GM19099 (cell line): ENCODE results near the gene CHD5.

Experiments used
- POLR2A ChIP-seq: IDR thresholded peaks from 3 replicates; pipeline ENCODE4 v1.6.1; 2011; ENCODE audit warnings: low read depth; ENCODE audit not compliant: insufficient read length; ENCODE audit errors: extremely low read depth

Gene CHD5

DNA sequence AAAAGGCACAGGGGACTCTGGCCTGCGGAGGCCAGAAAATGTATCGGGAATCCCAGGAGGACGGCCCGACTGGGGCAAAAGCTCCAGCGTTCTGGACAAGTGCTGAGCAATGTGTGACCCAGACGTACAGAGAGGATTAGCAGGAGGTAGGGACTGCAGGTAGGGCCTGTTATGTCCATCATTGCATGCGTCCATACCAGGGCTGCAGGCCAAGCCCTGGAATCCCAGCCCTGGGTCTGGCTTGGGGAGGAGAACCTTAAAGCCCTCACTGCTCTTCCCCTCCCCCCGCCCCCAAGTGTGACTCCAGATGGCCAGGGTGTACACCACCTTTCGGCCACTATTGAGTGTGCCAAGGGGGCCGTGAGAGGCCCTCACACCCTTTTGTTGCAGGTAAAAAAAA, 27.8 kb upstream of the CHD5 start:
- no peak for TF ChIP-seq POLR2A

DNA sequence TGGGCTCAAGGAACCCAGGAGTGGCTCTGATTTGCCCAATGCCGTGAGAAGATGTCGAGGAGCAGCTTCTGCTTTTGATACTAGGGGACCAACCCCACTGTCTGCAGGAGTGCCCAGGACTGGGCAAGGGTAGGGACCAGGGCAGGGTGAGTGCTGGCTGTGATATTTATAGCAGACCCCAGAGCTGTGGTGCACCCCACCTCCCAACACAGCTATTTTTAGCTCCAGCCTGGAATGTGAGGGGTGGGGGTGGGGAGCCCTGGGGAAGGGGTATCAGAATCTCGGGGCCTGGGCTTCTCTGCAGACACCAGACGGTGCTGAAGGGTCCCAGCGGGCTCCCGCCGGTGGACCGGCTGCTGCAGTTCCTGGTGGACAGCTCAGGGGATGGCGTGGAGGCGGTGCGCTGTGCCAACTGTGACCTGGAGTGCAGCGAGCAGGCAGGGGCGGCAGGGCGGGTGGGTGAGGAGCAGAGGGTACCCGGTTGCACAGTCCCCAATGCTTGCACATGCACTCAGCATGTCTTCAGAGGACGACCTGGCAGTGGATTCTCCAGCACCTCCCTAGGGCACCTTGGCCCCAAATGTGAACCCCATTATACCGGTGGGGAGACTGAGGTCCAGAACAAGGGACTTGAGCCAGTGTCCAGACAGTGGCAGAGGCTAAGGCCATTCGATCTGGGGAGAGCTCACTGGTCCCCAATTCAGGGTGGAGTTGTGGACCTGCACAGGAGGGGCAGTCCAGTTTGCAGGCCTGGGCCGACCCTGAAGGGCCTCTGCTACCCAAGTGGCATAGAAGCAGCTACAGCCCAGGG, 27.2 kb upstream of the CHD5 start:
- TF ChIP-seq POLR2A, result no peak

DNA sequence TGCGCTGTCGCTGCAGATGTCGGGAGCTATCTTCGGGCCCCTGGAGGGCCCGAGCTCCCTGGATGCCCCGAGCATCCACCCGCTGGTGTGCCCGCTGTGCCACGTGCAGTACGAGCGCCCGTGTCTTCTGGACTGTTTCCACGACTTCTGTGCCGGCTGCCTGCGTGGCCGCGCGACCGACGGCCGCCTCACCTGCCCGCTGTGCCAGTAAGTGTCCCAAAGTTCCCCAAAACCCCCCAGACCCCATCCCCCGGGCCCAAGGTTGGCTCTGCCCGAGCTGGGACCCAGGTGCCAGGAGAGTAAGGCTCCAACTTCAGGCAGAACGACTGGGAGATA, 26.4 kb upstream of the CHD5 start:
- no peak for TF ChIP-seq POLR2A

DNA sequence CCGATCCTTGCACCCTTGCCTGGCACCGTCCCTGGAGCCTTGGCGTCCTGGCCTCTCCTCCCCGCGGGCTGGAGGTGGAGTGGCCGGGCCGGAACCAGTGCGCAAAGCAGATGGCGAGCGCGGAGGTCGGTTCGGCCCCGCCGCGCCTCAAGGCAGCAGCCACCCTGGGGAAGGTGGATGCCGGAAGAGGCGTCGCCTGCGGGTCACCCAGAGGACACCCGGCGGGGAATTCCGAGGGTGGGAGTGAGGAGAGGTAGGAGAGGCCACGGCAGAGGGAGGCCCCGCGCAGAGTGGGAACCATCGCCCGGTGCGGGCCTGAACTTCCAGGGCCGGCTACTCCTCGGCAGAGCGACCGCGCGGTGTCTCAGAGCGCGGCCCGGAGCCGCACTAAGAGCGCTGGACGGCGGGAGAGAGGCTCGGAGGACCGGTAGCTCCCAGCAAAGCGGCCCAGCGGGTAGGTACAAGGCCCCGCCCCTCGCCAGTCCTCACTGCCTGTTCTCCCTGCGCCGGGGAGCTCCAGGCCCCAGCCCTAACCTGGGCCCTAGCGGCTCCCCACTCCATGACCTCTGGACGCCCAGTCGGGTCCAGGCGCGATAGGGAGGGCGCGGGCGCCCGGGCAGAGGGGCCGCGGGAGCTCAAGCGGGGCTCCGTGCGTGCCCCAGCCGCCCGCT, 25.9 kb upstream of the CHD5 start, which contains the start of gene RNF207:
Gene RNF207 (plus strand): TSS at position 271 of the 671 bp plus-strand sequence. CDS start 417 bp downstream, outside the sequence.
- TF ChIP-seq POLR2A, result peak; percentile 81

DNA sequence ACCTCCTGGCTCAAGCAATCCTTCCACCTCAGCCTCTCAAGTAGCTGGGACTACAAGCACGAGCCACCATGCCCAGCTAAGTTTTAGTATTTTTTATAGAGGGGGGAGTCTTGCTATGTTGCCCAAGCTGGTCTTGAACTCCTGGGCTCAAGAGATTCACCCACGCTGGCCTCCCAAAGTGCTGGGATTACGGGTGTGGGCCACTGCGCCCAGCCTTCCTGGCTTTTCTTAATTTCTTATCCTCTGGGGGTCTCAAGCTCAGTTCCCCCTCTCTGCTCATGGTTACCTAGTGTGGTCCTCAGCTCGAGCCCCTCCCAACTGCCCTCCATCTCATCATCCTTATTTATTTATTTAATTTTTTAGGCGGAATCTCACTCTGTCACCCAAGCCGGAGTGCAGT, 22.1 kb upstream of the CHD5 start:
- no peak for TF ChIP-seq POLR2A

DNA sequence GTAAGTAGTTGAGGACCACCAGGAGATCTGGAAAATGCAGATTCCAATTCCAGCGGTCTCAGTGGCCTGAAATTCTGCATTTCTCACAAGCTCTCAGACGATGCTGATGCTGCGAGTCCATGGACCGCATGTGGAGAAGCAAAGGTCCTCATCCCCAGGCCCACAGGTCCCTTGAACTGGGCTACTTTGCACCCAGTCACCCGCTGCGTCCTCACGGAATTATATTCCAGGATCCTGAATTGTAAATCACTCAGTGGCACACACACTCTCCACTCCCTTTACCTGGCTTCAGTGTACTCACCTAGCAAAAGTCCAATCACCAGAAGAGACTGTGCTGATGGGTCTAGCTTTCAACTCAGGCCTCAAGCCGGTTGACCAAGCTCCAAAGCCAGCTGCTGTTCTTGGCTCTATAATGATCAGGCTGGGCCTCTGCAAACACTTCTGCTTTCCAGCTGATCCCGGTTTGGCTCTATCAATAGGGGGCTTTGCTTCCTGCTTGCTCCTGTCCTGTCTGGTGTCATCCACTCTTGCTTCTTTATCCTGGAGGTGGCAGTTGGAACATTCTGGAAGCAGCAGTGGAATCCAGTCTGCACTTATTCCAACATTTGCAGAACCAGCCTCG, 20.2 kb upstream of the CHD5 start:
- no peak for TF ChIP-seq POLR2A

DNA sequence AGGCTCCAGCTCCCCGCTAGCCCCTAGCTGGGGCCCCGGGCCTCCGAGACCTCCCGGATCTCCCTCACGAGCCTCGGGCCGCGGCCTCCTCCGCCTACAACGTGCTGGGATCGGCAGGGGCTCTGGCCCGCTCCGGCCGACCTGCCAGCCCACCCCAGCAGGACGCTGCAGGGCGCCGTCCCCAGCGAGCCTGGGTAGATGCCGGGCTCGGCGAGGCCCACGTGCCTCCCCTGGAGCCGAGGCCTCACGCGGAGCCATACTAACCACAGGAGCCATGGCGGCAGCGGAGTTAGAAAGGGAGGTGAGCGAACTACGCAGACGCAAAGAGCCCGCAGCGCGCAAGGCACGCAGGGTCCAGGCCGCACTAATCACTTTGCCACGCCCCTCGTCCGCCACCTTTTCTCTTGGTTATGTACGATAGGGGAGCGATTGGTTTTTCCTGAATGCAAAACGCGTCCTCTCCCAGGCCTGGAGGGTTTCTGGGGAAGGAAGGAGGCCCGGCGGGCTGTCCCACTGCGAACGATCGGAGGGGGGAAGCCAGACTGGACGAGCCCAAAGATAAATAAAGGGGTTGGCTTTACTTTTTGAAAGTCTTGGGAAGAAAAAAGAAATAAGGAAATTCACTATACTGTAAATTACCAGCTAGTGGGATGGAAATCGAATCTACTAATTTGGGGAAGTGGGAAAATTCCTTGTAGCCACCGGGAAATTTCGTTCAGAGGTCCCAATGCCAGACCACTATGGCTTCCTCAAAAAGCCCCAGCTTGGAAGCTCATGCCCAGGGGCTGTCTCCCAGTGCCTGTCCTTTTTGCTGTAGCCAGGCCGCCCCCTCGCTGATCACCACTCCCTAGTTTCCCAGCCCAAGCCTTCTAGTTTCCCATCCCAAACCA, 19.4 kb upstream of the CHD5 start, which contains the start of gene RPL22:
Gene RPL22 (minus strand): TSS at position 298 of the 890 bp plus-strand sequence. CDS start 22 bp downstream, at position 276.
- TF ChIP-seq POLR2A, result peak; percentile 92

DNA sequence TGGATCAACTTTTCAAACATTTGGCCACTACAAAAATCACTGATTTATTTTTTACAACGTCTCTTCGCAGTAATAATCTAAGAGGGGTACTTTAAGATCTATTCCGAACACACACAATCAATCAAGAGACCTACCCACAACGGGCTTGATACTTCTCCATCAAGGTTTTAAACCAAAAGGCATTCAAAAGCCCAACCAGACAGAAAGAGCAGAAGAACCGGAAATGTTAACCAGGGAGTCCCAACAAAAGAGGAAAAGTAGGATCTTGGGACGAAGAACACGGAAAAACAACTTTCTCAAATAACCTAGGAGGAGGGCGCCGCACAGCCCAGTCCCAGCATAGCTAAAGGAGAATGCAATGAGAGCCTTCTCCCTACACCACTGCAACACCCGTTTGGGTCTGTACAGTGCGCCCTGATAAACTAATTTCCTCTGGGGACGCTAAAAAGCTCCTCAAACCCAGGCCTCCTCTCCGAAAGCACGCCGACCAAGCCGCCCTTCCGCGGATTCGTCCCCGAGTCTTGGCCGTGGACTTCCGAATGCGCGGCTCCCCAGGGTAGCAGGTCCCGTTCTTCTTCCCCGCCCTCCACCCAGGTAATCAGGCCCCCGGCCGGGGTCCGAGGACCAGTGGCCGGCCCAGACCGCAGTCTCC, 18.7 kb upstream of the CHD5 start:
- no peak for TF ChIP-seq POLR2A

DNA sequence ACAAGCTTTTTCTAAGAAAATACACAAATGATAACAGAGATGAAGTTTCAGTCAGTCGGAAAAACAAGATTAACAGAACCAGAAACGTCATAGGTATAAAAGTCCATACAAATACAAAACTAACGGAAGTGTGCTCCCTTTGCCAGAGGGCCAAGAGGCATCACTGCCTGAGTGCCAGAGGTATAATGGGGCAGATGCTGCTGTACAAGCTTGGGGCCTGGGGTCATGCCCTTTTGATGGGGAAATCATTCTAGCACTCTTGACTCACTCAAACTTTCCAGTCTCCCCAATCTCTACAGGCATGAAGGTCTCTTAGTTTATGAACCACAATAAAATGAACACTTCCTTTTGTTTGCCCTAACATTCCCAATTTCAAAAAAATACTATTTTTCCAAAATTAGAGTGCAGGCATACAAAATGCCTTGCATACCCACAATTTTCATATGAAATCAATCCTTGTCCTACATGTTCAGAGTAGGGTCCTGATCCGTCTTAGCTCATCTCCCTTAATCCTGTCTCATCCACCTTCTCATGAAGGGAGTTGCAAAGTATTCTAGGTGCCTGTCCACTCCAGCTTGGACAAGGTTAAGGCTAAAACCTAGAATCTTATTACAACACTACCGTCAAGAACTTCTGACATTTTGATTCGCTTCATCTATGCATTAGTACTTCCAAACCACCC, 17.8 kb upstream of the CHD5 start:
- no peak for TF ChIP-seq POLR2A

DNA sequence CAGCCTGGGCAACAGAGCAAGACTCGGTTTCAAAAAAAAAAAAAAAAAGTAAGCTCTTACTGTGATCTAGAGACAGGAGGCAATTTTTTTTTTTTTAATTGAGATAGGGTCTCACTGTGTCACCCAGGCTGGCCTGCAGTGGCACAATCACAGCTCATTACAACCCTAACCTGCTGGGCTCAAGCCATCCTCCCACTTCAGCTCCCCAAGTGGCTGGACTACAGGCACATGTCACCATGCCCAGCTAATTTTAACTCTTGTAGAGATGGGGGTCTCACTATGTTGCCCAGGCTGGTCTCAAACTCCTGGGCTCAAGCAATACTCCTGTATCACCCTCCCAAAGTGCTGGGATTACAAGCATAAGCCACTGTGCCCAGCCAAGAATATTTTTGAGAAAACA, 11.8 kb upstream of the CHD5 start:
- no peak for TF ChIP-seq POLR2A

DNA sequence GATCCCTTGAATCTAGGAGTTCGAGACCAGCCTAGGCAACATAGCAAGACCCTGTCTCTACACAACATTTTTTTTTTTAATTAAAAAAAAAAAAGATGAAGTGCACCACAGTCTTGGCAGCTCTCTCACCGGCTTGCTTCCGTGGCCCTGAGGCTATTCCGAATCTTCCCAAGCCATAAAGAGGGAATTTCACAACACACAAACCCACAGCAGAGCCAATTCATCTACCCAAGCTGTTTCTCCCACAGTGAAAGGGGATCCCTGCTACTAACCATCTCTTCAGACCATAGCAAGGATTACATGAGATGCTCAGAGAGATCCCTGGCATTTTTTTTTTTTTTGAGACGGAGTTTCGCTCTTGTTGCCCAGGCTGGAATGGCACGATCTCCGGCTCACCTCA, 8.3 kb upstream of the CHD5 start:
- no peak for TF ChIP-seq POLR2A

DNA sequence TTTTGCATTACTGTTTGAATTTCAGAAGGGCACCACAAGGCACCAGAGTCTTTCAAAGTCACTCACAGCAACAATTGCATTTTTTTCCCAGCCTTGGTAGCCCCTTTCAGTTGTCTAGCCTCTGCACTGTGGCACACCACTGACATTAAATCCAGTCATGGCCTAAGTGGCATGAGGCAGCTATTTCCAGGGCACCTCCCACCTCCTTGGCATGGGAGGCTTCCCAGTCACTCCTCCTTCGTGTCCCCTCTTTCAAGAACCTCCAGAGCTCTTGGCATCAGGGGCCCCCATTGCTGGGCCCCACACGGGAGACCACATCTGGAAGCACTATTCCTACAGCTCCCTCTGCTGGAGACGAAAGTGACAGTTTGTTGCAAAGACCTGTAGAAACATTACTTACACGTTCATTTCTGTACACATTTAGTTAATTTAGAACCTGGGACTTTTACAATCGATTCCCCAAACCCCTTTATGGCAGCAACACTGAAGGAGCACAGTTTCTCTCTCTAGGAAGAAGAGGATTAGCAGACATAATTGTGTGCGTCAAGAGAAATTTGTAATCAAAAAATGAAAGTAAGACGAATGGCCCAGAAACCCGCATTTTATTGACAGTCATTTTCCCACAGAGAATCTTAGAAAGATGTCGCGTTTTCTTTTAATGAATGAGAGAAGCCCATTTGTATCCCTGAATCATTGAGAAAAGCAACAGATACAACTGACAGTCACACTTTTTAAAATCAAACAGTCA, 5.7 kb upstream of the CHD5 start:
- TF ChIP-seq POLR2A, result no peak

DNA sequence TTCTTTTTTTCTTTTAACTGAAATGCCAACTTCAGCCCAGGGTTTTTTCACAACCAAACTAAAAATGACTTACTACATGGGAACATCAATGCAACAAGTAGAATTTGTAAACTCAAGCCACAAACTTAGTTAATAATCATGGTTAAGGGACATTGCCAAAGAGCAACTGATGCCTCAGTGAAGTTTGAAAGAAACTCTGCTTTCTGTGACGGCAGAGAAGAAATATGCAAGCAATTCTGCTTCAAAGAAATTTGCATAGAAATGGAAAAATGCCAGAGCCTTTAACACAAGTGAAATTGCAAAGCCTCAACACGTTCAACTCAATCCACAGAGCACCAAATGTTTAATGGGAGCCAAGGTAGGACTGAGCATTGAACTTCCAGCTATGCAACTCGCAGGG, 5.0 kb upstream of the CHD5 start:
- no peak for TF ChIP-seq POLR2A
